ENCODE data around the gene THOC5. TPM values are rescaled to one million over a fixed set of nuclear protein-coding genes. Genes with fewer than 3 reads are reported as not detected.
"Not testable (repeated sequence)": the region's sequence is repeated elsewhere in the genome, so short reads cannot be mapped to it uniquely, and the experiment has no call there.

THOC5 gene
- total RNA-seq, 4 donors from 2014 or later = 23.9 to 46.6 (median 30.3) TPM

GRCh38 chr22:29569011-29569678 lies 15.6 kb upstream of the THOC5 start:
- DNase-seq = no peak
- intact Hi-C loops (cut with DNase I) = no loop called here
- Histone ChIP-seq H3K4me1 (no peaks in the 10 kb centered on the region), H3K36me3 (peaks cover 4 to 7% of the 10 kb centered on the region in 2 donors), H3K9me3 (no peaks in the 10 kb centered on the region), H3K27ac (no peak overlapping the region), H3K27me3 (no peaks in the 10 kb centered on the region), H3K4me3 (replicated peaks in 1 of 3) (no peak overlapping the region)
- WGBS, 2 donors = 92 to 96% methylated on average over 6 to 7 of the region's 7 CpGs
- TF ChIP-seq POLR2A (IDR thresholded peaks at IDR 0.05) (no peak), CTCF (IDR thresholded peaks at IDR 0.05) (no peak)

GRCh38 chr22:29567338-29567737 lies 13.8 kb upstream of the THOC5 start:
- H3K27ac ChIP-seq = no peak overlapping the region
- no peak overlapping the region for H3K4me3 ChIP-seq (replicated peaks in 1 of 3)
- H3K9me3 ChIP-seq = no peaks in the 10 kb centered on the region
- WGBS, 2 donors = 70 to 84% methylated on average over 7 of the region's 7 CpGs
- intact Hi-C loops (cut with DNase I) = no loop called here
- no peak for DNase-seq
- H3K36me3 ChIP-seq = peaks cover 4 to 7% of the 10 kb centered on the region in 2 donors
- no peaks in the 10 kb centered on the region for H3K4me1 ChIP-seq
- no peaks in the 10 kb centered on the region for H3K27me3 ChIP-seq
- no peak for TF ChIP-seq CTCF (IDR thresholded peaks at IDR 0.05)
- no peak for TF ChIP-seq POLR2A (IDR thresholded peaks at IDR 0.05)

DNA sequence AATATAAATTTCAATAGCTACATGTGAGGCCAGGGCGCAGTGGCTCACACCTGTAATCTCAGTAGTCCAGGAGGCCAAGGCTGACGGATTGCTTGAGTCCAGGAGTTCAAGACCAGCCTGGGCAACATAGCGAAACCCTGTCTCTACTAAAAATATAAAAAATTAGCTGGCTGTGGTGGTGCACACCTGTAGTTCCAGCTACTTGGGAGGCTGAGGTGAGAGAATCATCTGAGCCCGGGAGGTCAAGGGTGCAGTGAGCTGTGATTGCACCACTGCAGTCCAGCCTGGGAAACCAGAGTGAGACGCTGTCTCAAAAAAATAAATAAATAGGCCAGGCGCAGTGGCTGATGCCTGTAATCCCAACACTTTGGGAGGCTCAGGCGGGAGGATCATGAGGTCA lies 13.0 kb upstream of the THOC5 start:
- H3K9me3 ChIP-seq; DNase-seq; H3K27me3 ChIP-seq; H3K4me1 ChIP-seq; H3K4me3 ChIP-seq (replicated peaks in 1 of 3); H3K36me3 ChIP-seq; intact Hi-C loops (cut with DNase I); H3K27ac ChIP-seq: not testable (repeated sequence)
- WGBS, 2 donors = 97 to 99% methylated on average over 7 of the region's 7 CpGs

- Histone ChIP-seq H3K4me1 (no peaks in the 10 kb centered on the region), H3K36me3 (peaks cover 13 to 18% of the 10 kb centered on the region in 2 donors), H3K27ac (no peak overlapping the region), H3K9me3 (no peaks in the 10 kb centered on the region), H3K27me3 (no peaks in the 10 kb centered on the region), H3K4me3 (replicated peaks in 1 of 3) (no peak overlapping the region)
- no peak for DNase-seq
- intact Hi-C loops (cut with DNase I) = no loop called here
- TF ChIP-seq POLR2A (IDR thresholded peaks at IDR 0.05) (no peak), CTCF (IDR thresholded peaks at IDR 0.05) (no peak)
- 88 to 94% methylated on average over 6 of the region's 6 CpGs for WGBS, 2 donors
Measured at GRCh38 chr22:29563652-29564460, 10.3 kb upstream of the THOC5 start.

- 94 to 100% methylated on average over 2 of the region's 2 CpGs for WGBS, 2 donors
- H3K36me3 ChIP-seq = peaks cover 25 to 29% of the 10 kb centered on the region in 2 donors
Measured at GRCh38 chr22:29559853-29560252, 6.3 kb upstream of the THOC5 start.

More at GRCh38 chr22:29559853-29560252, 6.3 kb upstream of the THOC5 start:
- Histone ChIP-seq H3K27me3 (no peaks in the 10 kb centered on the region), H3K9me3 (no peaks in the 10 kb centered on the region), H3K4me3 (replicated peaks in 1 of 3) (no peak overlapping the region), H3K4me1 (peaks cover 3 to 6% of the 10 kb centered on the region in 2 donors), H3K27ac (no peak overlapping the region)
- TF ChIP-seq POLR2A (IDR thresholded peaks at IDR 0.05) = no peak
- no peak for TF ChIP-seq CTCF (IDR thresholded peaks at IDR 0.05)
- intact Hi-C loops (cut with DNase I) = no loop called here
- DNase-seq = no peak

Data from thyroid gland (tissue), 4 donors.